Dendritic cell treated with granulocyte-macrophage colony-stimulating factor and Interleukin-4, amounts not matched to agents 40 ng/mL and 50 ng/mL, for 4 days (primary cell): ENCODE data around the gene EEF1A2.

ENCODE experiments used
- H3K27ac Mint-ChIP-seq: one replicate; pipeline ENCODE4 v1.8.0; 2022; ENCODE audit warnings: mild to moderate bottlenecking, mixed read lengths
- H3K27me3 Mint-ChIP-seq: one replicate; pipeline ENCODE4 v1.8.0; 2022; ENCODE audit warnings: mild to moderate bottlenecking, mixed read lengths
- H3K36me3 Mint-ChIP-seq: one replicate; pipeline ENCODE4 v1.8.0; 2022; ENCODE audit warnings: low read depth, mixed read lengths
- H3K4me1 Mint-ChIP-seq: one replicate; pipeline ENCODE4 v1.8.0; 2022; ENCODE audit warnings: low read depth, mixed read lengths
- H3K4me3 Mint-ChIP-seq: one replicate; pipeline ENCODE4 v1.8.0; 2022; ENCODE audit warnings: mild to moderate bottlenecking, moderate library complexity, mixed read lengths
- H3K9me3 Mint-ChIP-seq: one replicate; pipeline ENCODE4 v1.8.0; 2022; ENCODE audit warnings: mixed read lengths
- intact Hi-C: fragments of 100-400 bp; cut with micrococcal nuclease; formaldehyde crosslinking; loops from one replicate; pipeline ENCODE4 v1.15.0; 2022

EEF1A2 gene

DNA sequence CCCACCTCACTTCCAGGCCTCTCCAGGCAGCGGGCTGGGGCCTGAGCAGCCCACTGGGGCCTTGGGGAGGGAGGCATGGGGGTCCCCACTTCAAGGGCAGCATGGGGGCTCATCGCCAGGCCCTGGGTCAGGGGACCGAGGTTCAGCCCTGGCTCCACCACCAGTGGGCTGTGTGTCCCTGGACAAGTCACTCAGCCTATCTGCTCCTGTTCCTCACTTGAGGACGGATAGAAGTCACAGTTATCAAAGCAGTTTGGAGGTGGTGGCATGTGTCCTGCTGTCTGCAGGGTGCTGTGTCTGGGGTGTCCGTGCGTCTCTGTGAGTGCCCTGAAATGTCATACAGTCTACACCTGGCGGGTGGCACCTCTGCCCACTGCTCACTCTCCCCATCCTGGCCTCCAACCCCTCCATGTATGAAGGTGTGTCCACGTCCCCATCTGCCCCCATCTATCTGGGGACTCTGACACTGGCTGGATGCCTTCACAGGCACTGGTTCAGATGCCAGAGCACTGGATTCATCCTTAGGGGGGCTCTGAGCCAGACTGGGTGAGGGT lies 3.6 kb downstream of the EEF1A2 start:
- peaks cover 12% of the 10 kb centered on the region for H3K9me3 Mint-ChIP-seq
- H3K27me3 Mint-ChIP-seq = peaks cover 57% of the 10 kb centered on the region
- H3K4me1 Mint-ChIP-seq = peaks cover 12% of the 10 kb centered on the region
- H3K27ac Mint-ChIP-seq = no peak overlapping the region
- no peaks in the 10 kb centered on the region for H3K36me3 Mint-ChIP-seq
- H3K4me3 Mint-ChIP-seq = no peak overlapping the region
- intact Hi-C loops = no loop called here

DNA sequence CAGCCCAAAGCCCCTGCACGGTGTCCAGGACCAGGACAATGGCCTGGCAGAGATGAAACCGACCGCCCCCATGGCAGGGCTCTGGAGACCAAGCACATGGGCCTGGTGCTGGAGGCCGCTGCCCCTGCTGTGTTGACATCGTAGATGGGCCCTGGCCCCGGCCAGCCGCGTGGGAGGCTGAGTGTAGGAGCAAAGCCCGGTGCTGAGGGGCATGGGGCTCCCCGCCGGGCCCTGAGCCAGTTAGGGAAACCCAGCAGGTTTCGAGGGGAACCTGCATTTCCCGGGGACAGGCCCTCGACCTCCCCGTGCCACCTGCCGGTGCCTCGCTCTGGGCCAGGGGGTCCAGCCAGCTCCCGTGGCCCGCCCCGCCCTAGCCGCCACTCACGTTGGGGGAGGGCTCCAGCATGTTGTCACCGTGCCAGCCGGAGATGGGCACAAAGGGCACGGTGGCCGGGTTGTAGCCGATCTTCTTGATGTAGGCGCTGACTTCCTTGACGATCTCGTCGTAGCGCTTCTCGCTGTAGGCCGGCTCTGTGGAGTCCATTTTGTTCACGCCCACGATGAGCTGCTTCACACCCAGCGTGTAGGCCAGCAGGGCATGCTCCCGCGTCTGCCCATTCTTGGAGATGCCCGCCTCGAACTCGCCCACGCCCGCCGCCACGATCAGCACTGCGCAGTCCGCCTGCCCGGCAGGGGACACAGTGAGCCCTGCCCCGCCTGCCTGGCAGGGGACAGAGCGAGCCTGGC lies 4.3 kb downstream of the EEF1A2 start:
- Mint-ChIP-seq H3K36me3 (no peaks in the 10 kb centered on the region), H3K27me3 (peaks cover 57% of the 10 kb centered on the region), H3K4me1 (peaks cover 12% of the 10 kb centered on the region), H3K27ac (no peak overlapping the region), H3K9me3 (peaks cover 12% of the 10 kb centered on the region), H3K4me3 (no peak overlapping the region)
- intact Hi-C loops = no loop called here

DNA sequence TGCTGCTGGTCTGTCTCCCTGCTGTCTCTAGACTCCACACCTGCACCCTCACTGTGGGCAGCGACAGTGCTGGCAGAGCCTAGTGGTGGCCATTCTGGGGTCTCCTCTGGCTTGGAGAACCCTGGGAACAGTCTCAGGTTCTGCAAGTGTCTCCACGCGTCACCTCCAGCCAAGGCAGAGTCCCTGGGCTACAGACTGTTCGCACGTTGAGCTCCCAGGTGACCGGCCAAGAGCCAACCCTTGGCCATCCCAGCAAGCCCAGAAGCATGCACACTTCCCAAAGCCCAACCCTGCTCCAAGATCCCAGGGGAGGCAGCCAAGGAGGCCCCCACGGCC lies 4.8 kb downstream of the EEF1A2 start:
- Mint-ChIP-seq H3K36me3 (no peaks in the 10 kb centered on the region), H3K27me3 (peaks cover 58% of the 10 kb centered on the region), H3K4me1 (peaks cover 12% of the 10 kb centered on the region), H3K9me3 (peaks cover 12% of the 10 kb centered on the region), H3K4me3 (no peak overlapping the region), H3K27ac (no peak overlapping the region)
- intact Hi-C loops = no loop called here

DNA sequence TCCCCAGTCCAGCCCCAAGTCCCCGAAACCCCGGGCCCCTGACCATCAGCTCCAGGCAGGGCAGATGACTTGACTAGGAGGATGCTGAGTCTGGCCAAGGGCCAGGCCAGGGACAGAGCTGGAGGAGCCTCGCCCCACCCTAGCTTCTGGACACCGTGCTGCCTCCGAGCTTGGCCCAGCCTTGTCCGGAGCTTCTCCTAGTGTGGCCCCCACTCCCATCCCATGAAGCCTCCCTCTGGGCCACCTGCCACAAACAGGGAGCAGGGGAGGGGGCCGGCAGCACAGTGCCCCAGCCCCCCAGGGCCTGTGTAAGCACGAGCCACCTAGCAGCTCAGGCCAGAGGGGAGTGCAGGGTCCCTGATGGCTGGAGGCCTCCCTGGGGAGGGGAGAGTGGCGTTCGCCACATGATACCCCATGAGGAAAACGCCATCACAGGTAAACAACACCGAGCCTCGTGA lies 5.3 kb downstream of the EEF1A2 start:
- peaks cover 12% of the 10 kb centered on the region for H3K9me3 Mint-ChIP-seq
- H3K4me1 Mint-ChIP-seq = peaks cover 12% of the 10 kb centered on the region
- no peaks in the 10 kb centered on the region for H3K36me3 Mint-ChIP-seq
- no peak overlapping the region for H3K4me3 Mint-ChIP-seq
- intact Hi-C loops = no loop called here
- peaks cover 62% of the 10 kb centered on the region for H3K27me3 Mint-ChIP-seq
- H3K27ac Mint-ChIP-seq = no peak overlapping the region

DNA sequence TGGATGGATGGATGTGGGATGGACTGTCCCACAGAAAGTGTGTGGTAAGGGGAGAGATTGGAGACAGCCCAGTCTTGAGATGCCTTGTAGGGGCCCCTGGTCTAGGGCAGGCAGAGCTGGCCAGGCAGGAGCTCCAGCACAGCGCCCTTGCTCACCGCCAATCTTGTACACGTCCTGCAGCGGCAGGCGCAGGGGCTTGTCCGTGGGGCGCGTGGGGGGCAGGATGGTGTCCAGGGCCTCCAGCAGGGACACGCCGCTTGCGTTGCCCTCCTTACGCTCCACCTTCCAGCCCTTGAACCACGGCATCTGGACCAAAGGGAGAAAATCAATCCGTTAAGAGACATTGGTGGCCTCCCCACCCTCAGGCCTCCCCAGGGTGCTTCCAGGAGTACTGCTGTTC lies 5.9 kb downstream of the EEF1A2 start:
- intact Hi-C loops = no loop called here
- Mint-ChIP-seq H3K27ac (no peak overlapping the region), H3K36me3 (no peaks in the 10 kb centered on the region), H3K4me3 (no peak overlapping the region), H3K27me3 (peaks cover 61% of the 10 kb centered on the region), H3K9me3 (peaks cover 12% of the 10 kb centered on the region), H3K4me1 (peaks cover 12% of the 10 kb centered on the region)

DNA sequence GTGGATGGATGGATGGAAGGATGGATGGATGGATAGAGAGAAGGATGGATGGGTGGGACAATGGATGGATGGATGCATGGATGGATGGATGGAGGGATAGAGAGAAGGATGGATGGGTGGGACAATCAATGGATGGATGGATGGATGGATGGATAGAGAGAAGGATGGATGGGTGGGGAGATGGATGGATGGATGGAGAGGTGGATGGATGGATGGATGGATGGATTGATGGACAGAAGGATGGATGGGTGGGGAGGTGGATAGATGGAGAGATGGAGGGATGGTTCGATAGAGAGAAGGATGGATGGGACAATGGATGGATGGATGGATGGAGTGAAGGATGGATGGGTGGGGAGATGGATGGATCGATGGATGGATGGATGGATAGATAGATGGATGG lies 6.4 kb downstream of the EEF1A2 start:
- Mint-ChIP-seq H3K9me3 (peaks cover 12% of the 10 kb centered on the region), H3K4me3 (no peak overlapping the region), H3K27ac (no peak overlapping the region), H3K27me3 (peaks cover 59% of the 10 kb centered on the region), H3K4me1 (peaks cover 12% of the 10 kb centered on the region), H3K36me3 (no peaks in the 10 kb centered on the region)
- intact Hi-C loops = no loop called here

DNA sequence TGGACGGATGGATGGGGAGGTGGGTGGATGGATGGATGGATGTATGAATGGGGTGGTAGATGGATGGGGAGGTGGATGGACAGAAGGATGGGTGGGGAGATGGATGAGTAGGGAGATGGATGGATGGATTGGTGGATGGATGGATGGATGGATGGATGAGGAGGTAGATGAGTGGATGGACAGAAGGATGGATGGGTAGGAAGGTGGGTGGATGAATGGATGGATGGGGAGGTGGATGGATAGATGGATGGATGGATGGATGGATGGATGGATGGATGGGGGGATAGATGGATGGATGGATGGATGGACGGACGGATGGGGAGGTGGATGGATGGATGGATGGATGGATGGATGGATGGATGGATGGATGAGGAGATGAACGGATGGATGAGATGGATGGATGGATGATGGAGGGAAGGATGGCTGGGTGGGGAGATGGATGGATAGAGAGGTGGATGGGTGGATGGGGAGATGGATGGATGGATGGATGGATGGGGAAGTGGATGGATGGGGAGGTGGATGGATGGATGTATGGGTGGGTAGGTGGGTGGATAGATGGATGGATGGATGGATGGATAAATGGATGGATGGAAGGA lies 7.2 kb downstream of the EEF1A2 start:
- no peaks in the 10 kb centered on the region for H3K36me3 Mint-ChIP-seq
- H3K27me3 Mint-ChIP-seq = peaks cover 55% of the 10 kb centered on the region
- intact Hi-C loops = no loop called here

DNA sequence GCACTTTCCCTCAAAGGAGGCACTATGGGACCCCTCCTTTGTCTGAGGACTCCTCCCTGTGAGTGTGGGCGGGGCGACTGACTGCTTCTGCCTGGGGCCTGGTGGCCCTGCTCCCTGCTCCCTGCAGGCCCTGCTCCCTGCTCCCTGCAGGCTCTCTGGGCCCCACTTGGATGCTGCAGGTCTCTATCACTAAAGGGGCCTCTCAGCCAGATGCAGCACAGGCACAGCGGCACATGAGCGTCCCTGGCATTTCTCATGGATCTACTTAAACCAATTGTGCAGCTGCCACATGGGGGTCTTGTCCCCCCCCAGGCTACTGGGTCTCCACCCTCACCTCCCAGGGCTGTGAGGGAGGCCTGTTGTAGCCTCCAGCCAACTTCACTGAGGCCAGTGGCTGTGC lies 7.8 kb downstream of the EEF1A2 start:
- Mint-ChIP-seq H3K4me1 (peaks cover 1% of the 10 kb centered on the region), H3K27me3 (peaks cover 51% of the 10 kb centered on the region), H3K27ac (no peak overlapping the region), H3K36me3 (no peaks in the 10 kb centered on the region), H3K9me3 (peaks cover 12% of the 10 kb centered on the region), H3K4me3 (no peak overlapping the region)
- intact Hi-C loops = no loop called here

More for the DNA sequence above, 7.2 kb downstream of the EEF1A2 start:
- Mint-ChIP-seq H3K27ac (no peak overlapping the region), H3K4me3 (no peak overlapping the region), H3K4me1 (peaks cover 8% of the 10 kb centered on the region), H3K9me3 (peaks cover 12% of the 10 kb centered on the region)

DNA sequence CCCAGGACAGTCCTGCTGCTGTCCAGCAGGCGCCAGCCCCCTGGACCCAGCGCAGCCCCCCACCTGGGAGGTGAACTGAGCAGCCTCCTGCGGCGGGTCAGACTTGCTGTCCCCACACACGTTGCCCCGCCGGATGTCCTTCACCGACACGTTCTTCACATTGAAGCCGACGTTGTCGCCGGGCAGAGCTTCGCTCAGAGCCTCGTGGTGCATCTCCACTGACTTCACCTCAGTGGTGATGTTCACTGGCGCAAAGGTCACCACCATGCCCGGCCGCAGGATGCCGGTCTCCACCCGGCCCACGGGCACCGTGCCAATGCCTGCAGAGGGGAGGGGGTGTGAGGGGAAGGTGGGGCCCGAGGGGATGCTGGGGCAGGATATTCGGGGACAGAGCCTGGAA lies 8.5 kb downstream of the EEF1A2 start:
- H3K4me1 Mint-ChIP-seq = no peaks in the 10 kb centered on the region
- intact Hi-C loops = no loop called here
- H3K36me3 Mint-ChIP-seq = no peaks in the 10 kb centered on the region
- no peak overlapping the region for H3K4me3 Mint-ChIP-seq
- H3K9me3 Mint-ChIP-seq = peaks cover 12% of the 10 kb centered on the region
- no peak overlapping the region for H3K27ac Mint-ChIP-seq
- H3K27me3 Mint-ChIP-seq = peaks cover 49% of the 10 kb centered on the region

DNA sequence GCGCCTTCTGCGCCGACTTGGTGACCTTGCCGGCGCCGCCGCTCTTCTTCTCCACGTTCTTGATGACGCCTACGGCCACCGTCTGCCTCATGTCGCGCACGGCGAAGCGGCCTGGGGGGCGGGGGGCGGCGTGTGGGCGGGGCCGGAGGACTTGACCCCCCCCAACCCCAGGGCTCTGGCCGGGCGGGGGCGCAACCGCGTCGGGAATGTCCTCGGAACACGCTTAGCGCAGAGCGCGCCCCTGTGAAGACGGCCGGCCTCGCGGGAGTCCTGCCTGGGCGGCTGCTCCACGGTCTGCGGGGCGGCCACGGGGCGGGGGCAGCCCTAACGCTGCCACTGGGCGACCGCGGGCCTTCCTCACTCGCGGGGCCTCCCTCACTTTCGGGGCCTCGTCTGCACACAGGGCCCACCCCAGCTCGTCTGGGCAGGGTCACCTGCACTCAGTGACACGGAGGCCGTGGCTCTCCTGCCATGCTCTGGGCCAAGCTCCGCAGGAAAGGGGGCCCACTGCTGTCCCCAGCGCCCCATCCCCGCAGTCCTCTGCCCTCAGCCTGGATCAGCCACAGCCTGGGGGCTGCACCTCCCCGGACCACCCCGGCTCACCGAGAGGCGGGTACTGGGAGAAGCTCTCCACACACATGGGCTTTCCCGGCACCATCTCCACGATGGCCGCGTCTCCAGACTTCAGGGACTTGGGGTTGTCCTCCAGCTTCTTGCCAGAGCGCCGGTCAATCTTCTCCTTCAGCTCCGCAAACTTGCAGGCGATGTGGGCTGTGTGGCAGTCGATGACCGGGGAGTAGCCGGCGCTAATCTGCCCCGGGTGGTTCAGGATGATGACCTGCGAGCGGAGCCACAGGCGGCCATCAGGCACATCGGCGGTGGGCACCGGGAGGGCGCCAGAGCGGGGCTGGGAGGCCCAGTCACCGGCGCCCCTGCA lies 10.3 kb downstream of the EEF1A2 start:
- H3K4me3 Mint-ChIP-seq = no peak overlapping the region
- peaks cover 61% of the 10 kb centered on the region for H3K27me3 Mint-ChIP-seq
- intact Hi-C loops = no loop called here
- H3K4me1 Mint-ChIP-seq = no peaks in the 10 kb centered on the region
- peaks cover 12% of the 10 kb centered on the region for H3K9me3 Mint-ChIP-seq
- no peaks in the 10 kb centered on the region for H3K36me3 Mint-ChIP-seq
- H3K27ac Mint-ChIP-seq = no peak overlapping the region

DNA sequence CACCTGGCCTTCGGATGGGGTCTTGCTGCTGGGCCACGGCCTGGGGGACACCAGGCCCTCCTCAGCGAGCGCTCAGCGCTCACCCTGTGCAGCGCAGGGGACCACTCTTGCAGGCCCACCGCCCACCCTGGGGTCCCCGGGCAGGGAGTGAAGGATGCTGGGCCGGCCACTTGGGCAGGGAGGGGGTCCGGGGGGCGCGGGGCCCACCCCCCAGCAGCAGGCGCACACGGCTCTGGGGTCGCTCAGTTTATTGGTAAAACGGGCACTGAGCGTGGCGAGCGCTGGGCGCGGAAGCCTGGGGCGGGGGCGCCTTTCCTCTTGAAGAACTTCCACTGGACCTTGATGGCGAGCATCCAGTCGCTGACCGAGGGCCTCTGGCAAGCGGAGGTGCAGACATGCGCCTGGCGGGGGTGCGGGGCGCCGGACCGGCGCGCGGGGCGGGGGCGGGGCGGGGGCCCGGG lies 11.1 kb downstream of the EEF1A2 start:
- no peak overlapping the region for H3K4me3 Mint-ChIP-seq
- peaks cover 68% of the 10 kb centered on the region for H3K27me3 Mint-ChIP-seq
- no peak overlapping the region for H3K27ac Mint-ChIP-seq
- H3K4me1 Mint-ChIP-seq = no peaks in the 10 kb centered on the region
- intact Hi-C loops = no loop called here
- no peaks in the 10 kb centered on the region for H3K36me3 Mint-ChIP-seq
- H3K9me3 Mint-ChIP-seq = peaks cover 12% of the 10 kb centered on the region

DNA sequence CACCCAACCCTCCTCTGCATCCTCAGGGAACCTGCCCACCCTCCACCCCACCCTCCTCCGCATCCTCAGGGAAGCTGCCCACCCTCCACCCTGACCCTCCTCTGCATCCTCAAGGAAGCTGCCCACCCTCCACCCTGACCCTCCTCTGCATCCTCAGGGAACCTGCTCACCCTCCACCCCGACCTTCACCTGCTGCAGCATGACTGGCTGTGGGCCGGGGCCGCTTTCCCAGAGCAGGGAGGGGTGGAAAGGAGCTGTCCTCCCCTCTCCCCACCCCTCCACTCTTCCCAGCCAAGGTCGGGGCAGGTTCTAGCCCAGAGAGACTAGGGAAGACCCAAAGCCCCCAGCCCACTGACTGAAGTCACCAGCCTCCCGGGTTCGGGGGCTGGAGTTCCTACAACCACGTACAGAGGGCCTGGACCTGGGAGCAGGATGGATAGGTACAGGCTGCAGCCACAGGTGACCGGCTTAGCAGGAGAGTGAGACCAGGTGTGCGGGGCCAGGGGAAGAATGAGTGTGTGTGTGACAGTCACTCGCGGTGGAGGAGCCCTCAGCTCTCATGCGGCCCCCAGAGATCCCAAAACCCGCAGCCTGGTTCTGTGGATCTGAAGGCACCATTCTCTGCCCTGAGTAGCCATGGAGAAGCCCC lies 11.6 kb downstream of the EEF1A2 start:
- Mint-ChIP-seq H3K36me3 (no peaks in the 10 kb centered on the region), H3K4me3 (no peak overlapping the region), H3K9me3 (peaks cover 7% of the 10 kb centered on the region), H3K27me3 (peaks cover 71% of the 10 kb centered on the region), H3K27ac (no peak overlapping the region), H3K4me1 (no peaks in the 10 kb centered on the region)
- intact Hi-C loops = no loop called here

DNA sequence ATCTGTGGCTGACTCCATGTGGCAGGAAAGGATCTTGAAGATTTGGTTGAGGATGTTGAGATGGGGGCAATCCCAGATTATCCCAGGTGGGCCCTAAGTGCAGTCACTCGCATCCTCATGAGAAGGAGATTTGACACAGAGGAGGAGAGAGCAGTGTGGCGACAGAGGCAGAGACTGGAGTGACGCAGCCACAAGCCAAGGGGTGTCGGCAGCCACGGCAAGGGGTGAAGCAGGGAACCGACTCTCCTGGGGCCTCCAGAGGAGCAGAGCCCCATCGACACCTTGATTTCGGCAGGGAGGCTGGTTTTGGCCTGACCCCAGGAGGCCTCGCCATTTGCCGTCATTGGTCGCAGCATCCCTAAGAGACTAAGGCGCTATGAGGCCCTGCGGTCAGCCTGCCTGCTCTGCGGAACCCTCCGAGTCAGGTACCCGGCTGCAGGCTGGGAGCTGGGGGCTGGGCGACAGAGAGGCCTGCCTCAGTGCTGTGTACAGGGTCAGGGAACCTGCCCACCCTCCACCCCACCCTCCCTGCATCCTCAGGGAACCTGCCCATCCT lies 12.5 kb downstream of the EEF1A2 start:
- Mint-ChIP-seq H3K27ac (no peak overlapping the region), H3K9me3 (no peaks in the 10 kb centered on the region), H3K27me3 (peaks cover 73% of the 10 kb centered on the region), H3K4me3 (no peak overlapping the region), H3K4me1 (no peaks in the 10 kb centered on the region), H3K36me3 (no peaks in the 10 kb centered on the region)
- intact Hi-C loops = no loop called here
